GM21619 (cell line): ENCODE measurements around the gene NKX2-1.
"Not testable (repeated sequence)": the region's sequence is repeated elsewhere in the genome, so short reads cannot be mapped to it uniquely, and the experiment has no call there.

ENCODE experiments used
- ATAC-seq: cut with Tn5 transposase; IDR thresholded peaks from one replicate; pipeline ENCODE4 v1.9.1; 2021; ENCODE audit not compliant: unreplicated experiment

NKX2-1 gene

DNA sequence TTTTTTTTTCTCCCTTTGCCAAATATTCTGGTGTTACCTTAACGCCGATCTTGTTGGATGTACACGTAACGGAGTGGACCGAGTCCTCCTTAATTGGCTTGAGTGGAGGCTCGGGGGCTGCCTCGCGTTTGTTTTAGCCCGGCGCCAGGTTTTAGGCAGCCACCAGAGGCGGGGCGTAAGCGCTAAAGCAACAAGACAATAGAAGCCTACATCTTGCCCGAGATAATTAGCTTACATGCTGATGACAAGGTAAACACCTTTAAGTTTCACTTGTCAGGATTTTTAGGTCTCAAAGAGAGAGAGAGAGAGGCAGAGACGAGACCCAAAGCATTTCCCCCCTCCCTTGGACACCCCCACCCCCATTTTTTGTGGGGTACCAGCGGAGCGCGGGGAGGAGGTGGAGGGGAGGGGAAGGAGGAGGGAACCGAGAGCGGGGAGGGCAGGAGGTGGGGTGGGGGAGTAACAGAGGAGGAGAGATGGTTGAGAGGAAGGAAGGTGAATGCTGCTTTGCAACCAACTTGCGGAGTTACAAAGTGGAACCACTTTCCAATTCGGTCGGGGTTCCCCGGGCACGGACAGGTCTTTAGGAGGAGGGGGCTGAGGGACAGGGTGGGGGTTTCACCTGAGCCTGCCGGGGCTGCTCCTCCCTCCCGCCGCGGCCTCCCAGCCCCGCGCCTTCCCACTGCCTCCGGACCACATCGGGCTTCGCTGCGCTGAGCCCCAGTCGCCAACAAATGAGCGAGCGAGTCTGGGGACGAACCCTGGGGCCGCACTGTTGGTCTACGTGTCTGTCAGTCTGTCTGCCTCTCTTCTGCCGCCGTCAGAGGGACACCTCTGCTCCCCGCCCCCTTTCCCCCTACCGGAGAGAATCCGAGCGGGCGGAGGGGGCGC is at the start of gene NKX2-1:
Gene NKX2-1, minus strand, starts transcription at position 802 of the 891 bp plus-strand sequence. Its CDS starts 103 bp downstream, at position 699.
- ATAC-seq = no peak

DNA sequence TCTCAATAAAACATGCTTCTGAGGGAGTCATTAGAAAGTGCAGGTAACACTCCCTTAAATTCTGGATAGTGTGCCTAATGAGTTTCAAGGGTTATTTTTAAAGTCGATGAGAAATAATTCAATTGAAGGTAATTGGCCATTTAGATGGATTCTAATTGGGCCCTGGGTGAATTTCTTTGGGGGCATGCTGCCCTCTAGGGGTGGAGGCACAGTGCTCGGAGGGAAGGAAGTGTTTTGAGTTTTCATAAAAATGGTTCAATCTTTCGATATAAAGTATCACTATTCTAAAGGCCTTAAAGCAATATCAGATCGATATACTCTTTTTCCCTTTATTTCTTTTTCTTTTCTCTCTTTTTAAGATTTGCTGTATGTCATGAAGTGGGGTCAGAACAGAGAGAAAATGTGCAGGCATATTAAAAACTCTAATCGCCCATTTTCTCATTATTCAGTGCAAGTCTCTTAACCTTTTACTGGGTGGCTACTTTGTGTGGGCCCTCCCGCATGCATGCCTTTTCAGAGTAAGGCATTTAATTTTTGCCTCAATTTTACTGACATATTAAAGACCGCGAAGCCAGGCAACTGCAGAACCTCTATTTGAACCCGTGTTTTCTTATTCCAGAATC is 36.9 kb upstream of the NKX2-1 start:
- ATAC-seq = no peak

DNA sequence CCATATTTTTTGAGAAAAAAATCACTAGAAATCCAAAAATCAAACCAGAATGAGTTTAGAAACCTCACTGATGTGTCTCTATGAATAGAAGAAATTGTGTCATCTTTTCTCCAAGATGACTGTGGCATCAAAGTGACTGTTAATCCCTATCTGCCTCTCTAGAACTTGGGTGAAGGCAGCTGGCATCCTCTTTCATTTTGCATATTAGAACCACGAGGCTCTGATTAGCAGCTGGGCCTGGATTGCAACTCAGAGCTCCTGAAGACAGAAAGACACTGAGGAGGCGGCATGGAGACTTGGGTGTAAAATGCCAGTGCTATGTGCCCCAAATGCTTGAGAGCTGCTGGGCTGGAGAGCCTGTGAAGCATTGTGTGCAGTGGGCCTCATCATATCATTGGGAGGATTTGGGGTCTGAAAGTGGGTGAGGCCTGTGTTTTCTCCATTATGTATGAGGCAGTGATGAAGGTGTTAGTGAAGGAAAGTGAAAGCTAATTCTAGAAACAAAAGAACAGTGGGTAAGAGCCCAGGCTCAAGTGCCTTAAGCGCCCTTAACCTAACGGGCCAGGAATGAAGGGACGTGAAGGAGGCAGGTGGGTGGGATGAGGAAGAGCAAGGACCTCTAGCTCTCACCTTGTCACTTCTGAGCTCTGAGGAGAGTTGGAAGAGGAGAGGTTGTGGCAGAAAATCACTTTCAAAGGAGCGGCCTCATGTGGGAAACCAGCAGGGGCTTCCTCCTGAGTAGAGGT is 36.1 kb upstream of the NKX2-1 start:
- ATAC-seq = no peak

- ATAC-seq = no peak
Observed at GRCh38 chr14:36553656-36554260, 33.7 kb upstream of the NKX2-1 start.

GRCh38 chr14:36550899-36551298 is 30.9 kb upstream of the NKX2-1 start:
- no peak for ATAC-seq

DNA sequence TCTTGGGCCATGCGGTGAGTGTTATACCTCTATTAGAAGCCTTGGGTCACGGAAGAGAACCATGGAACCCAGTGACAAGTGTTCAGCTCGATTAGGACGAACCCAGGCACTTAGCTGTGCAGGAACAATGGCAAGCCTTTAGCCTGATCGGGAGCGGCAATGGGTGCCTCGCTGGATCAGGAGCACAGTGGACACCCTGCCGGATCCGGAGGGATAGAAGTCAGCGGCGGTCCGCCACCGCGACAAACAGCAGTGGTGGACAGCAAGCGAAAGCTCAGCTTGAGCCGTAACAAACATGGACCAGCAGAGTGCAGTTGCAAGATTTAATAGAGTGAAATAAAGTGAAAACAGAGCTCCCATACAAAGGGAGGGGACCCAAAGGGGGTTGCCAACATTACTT is 24.2 kb upstream of the NKX2-1 start:
- ATAC-seq = not testable (repeated sequence)

DNA sequence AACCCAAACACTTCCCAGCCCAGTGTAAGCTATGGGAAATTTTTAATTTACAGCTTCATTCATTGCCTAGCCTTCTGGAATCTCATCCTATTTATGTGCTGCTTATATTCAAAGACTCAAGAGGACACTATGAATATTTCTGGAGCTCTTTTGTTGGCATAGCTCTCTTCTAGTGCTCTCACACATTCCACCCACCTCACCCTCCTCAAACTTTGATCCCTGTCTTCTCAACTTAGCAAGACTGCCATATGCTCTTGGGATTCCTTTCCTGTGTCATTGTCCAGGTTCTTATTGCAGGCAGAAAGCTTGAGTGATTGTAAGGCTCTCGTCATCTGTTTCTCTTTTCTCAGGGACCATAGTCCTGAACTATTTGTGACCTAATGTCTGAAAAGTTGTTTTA is 18.0 kb upstream of the NKX2-1 start:
- no peak for ATAC-seq

DNA sequence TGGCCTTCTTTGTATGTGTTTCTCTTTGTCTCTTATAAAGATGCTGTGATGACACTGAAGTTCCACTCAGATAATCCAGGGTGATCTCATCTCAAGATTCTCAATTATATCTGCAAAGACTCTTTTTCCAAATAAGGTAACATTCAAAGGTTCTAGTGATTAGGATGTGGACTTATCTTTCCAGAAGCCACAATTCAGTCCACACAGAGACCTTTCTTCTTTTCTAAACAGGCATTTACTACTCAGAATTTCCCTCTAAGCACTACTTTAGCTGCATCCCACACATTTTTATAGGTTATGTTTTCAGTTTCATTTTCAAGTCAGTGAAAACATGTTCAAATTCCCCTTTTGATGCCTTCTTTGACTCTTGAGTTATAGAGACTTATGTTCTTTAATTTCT is 9.0 kb upstream of the NKX2-1 start:
- no peak for ATAC-seq

GRCh38 chr14:36525746-36526099 is 5.7 kb upstream of the NKX2-1 start:
- ATAC-seq = no peak

- ATAC-seq = no peak
Observed at GRCh38 chr14:36524874-36525745, 5.1 kb upstream of the NKX2-1 start.

- no peak for ATAC-seq
Observed at GRCh38 chr14:36524220-36524837, 4.3 kb upstream of the NKX2-1 start.

DNA sequence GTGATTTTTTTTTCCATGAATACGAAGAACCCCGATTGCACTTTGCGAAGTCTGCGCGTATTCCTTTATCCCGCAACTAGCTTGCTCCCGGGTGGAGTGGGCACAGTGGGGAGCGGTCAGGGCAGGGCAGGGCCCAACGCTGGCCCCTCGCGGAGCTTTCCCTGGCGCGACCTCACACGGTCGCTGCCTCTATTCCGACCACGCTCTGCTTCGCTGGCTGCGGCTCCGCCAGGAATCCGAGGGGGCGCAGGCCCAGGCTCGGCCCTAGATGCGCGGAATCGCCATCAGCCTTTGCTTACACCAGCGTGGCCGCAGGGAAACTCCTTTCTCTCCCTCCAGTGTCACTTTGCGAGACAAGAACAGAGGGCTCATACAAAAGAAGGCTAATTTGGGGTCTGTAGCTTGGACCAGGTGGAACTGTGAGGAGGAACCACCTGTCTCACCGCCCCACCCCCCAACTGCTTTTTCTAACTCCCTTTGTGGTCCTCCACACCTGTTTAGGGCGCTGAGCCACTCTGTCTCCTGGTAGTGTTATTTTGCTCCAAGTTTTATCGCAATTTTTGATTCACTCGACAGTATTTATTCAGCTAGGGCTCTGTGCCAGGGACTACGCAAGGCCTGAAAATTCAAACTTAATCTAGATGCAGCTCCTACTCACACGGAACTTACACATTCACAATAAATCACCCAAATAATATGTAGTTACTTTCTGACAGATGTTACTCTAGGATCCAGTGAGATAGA is 3.1 kb upstream of the NKX2-1 start:
- no peak for ATAC-seq

GRCh38 chr14:36522347-36522971 is 2.4 kb upstream of the NKX2-1 start:
- ATAC-seq = no peak

DNA sequence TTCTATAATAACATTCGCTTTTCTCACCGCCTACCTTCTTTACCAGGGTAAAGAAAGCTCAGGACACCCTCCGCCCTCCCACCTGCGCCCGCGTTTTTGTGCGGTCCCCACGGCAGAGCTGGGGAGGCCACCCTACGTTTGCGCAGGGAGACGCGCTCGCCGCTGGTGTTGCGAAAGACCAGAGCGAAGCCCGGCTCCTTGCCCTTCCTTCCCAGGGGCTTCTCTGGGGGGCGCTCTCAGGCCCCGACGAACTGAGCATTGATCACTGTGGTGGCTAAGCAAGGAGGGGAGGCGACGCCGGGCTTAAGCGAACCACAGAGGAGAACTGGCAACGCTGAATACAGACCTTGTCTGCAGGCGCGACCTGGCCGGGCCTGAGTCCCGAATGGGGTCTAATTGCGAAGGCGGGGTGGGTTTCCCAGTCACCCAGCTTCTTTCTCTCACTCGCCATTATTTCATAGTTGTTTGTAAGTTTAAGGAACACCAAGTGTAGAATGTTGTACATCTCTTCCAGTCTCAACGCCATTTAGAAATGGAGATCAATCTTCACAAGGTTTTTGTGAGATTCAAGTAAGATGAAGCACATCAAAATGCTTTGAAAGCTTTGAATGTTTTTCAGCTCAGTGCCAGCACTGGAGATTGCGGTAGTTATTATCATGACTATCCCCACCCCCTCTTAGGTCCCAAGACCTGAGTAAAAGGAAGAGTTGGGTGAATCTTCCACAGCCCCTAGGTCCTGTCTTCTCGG is 1.7 kb upstream of the NKX2-1 start:
- no peak for ATAC-seq

DNA sequence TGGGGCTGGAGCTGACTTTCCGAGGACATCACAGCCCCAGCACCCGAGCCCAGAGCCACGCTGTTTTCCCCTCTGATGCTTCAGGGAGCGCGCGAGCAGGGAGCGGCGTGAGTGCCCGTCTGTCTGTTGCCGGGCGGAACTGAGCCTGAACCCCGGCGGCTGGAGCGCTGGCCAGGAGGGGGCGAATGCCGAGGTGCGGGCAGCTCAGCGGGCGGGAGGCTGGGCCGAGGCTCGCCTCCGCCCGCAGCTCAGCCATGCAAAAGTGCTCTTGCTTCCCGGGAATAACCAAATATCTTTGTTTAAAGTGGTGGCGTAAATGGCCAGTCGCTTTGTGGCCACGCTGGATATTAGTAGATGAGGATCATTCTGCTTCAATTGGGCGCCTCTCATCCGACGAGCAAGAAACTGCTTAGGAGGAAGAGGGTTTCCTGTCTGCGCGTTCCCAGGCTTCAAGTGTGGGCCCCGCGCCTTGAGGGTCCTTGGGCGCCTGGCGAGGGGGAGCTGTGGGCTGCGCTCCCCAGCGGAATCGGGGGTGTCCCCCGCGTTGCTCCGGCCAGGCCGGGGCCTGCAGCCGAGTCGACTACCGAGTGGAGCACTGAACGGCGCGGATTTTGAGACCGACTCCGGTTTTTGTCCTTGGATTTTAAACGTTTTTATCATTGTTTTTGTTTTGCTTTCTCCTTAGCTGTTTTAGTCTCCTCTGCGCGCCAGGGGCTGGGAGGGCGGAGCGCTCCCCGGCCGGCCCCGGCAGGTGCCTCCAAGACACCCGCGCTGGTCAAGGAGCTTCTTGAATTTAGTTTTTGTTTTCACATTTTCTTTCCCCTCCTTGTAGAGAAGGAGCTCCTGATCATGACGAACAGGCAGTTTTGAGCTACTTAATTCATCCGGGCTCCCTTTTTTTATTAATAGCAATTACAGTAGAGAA is 831 bp upstream of the NKX2-1 start:
- ATAC-seq = no peak

DNA sequence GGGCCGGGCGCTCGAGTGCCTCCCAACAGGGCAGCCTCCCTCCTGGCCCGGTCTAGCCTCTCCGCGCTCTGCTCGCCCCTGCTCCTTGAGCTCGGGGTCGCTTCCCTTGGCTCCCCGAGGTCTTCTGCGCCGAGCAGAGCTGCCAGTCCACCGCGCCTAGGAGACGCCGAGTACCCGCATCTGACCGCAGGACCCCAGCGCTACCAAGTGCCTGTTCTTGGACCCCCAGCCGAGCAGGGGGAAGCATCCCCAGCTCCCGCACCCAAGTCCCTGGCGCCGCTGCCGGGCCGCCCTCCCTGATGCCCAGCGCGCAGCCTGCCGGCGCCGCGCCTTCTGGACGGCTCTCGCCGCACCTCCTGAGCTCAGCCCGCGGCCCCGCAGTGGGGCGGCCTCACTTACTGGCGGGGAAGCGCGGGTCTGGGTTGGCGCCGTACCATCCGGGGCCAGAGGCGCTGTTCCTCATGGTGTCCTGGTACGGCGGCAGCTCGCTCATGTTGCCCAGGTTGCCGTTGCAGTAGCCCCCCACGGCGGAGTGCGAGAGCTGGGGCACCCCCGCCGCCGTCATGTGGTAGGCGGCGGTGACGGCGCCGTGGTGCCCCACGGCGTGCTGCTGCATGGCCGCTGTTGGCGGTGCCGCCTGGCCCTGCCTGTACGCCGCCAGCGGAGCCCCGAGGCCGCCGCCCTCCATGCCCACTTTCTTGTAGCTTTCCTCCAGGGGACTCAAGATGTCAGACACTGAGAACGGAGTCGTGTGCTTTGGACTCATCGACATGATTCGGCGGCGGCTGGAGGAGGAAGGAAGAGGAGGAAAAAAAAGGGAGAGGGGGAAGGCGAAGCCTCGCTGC is 1.2 kb downstream of the NKX2-1 start:
- no peak for ATAC-seq
